ENCODE data around the gene GRHL1. TPM values are rescaled to one million over a fixed set of nuclear protein-coding genes. Genes with fewer than 3 reads are reported as not detected.

Gene GRHL1
- total and polyA plus RNA-seq, 7 experiments from 2014 or later: 0.19 to 1.3 (median 0.48) TPM; not detected in 1

- Histone ChIP-seq H3K27me3 (ENCODE audit: control insufficient read depth in 2 of 2, insufficient read depth in 2 of 2, low read length in 2 of 2) (no peaks in the 10 kb centered on the region), H3K4me1 (ENCODE audit: control insufficient read depth in 2 of 2, insufficient read depth in 2 of 2, low read length in 2 of 2) (no peaks in the 10 kb centered on the region), H3K27ac (ENCODE audit: low read depth, low read length) (no peak overlapping the region), H3K9me3 (ENCODE audit: control insufficient read depth in 2 of 3, low read length in 3 of 3) (no peaks in the 10 kb centered on the region), H3K36me3 (ENCODE audit: control insufficient read depth in 2 of 3, insufficient read depth in 3 of 3, low read length in 3 of 3) (no peaks in the 10 kb centered on the region), H3K4me3 (ENCODE audit: low read length) (no peak overlapping the region)
- no peak for DNase-seq
- no peak for ATAC-seq
- H3K4me1 Mint-ChIP-seq: peaks cover 3 to 24% (median 7%) of the 10 kb centered on the region in 7 donors
- ChIA-PET CTCF (no interaction called here), POLR2A (interaction anchor here (0.7 kb wide), 1 partner anchor 9 kb away, joined by 4 read pairs; no protein-coding TSS in a partner anchor)
- H3K27ac Mint-ChIP-seq: no peak overlapping the region
- H3K27me3 Mint-ChIP-seq: peaks cover 0 to 13% (median 9%) of the 10 kb centered on the region in 5 donors
- H3K36me3 Mint-ChIP-seq: peaks cover 0 to 4% (median 0%) of the 10 kb centered on the region in 5 donors
- intact Hi-C loops (cut with micrococcal nuclease): no loop called here
- no peak overlapping the region for H3K4me3 Mint-ChIP-seq
- peaks cover 0 to 3% (median 0%) of the 10 kb centered on the region in 11 donors for H3K9me3 Mint-ChIP-seq
Measured at GRCh38 chr2:9975328-9975727, 23.8 kb downstream of the GRHL1 start.

DNA sequence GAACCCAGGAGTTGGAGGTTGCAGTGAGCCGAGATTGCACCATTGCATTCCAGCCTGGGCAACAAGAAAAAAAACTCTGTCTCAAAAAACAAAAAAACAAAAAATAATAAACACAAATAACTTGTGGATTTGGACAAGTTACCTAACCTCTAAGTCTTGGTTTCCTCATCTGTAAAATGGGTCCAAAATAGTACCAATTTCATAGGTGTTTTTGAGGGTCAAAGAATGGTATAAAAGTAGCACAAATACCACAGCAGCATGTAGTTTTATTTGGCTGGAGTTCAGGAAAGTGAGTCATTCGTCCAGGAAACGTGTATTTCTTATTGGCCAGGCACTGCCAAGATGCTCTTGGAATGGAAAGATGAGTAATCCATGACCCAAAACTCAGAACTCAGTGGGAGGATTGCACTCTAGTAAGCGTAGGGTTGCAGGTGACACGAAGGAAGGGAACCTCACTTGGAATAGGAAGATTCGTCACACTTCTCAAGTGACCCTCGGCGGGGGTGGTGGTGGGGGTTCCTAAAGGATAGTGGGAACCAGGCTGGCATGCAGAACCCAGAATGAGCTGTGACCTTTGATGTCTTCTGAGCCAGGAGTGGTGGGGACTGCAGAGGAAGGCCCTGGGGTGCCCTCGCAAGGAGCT is 24.4 kb downstream of the GRHL1 start:
- H3K36me3 Mint-ChIP-seq: peaks cover 0 to 4% (median 0%) of the 10 kb centered on the region in 5 donors
- Histone ChIP-seq H3K27ac (ENCODE audit: low read depth, low read length) (no peak overlapping the region), H3K9me3 (ENCODE audit: control insufficient read depth in 2 of 3, low read length in 3 of 3) (no peaks in the 10 kb centered on the region), H3K4me1 (ENCODE audit: control insufficient read depth in 2 of 2, insufficient read depth in 2 of 2, low read length in 2 of 2) (no peaks in the 10 kb centered on the region), H3K36me3 (ENCODE audit: control insufficient read depth in 2 of 3, insufficient read depth in 3 of 3, low read length in 3 of 3) (no peaks in the 10 kb centered on the region), H3K4me3 (ENCODE audit: low read length) (no peak overlapping the region), H3K27me3 (ENCODE audit: control insufficient read depth in 2 of 2, insufficient read depth in 2 of 2, low read length in 2 of 2) (no peaks in the 10 kb centered on the region)
- ChIA-PET CTCF (interaction anchor here (1.0 kb wide), 1 partner anchor 10 kb away, joined by 3 read pairs; no protein-coding TSS in a partner anchor), POLR2A (no interaction called here)
- intact Hi-C loops (cut with micrococcal nuclease): no loop called here
- peaks cover 0 to 19% (median 9%) of the 10 kb centered on the region in 5 donors for H3K27me3 Mint-ChIP-seq
- peak in 1 of 9 donors; percentile 55 for DNase-seq
- H3K27ac Mint-ChIP-seq: no peak overlapping the region
- H3K4me3 Mint-ChIP-seq: no peak overlapping the region
- H3K4me1 Mint-ChIP-seq: peaks cover 5 to 28% (median 11%) of the 10 kb centered on the region in 7 donors
- peaks cover 0 to 3% (median 0%) of the 10 kb centered on the region in 11 donors for H3K9me3 Mint-ChIP-seq
- no peak for ATAC-seq

- H3K27me3 Mint-ChIP-seq: peaks cover 0 to 23% (median 15%) of the 10 kb centered on the region in 5 donors
- peak overlapping the region in 4 of 9 donors; percentile 15 to 52 (median 20) for H3K27ac Mint-ChIP-seq
- Histone ChIP-seq H3K4me1 (ENCODE audit: control insufficient read depth in 2 of 2, insufficient read depth in 2 of 2, low read length in 2 of 2) (no peaks in the 10 kb centered on the region), H3K9me3 (ENCODE audit: control insufficient read depth in 2 of 3, low read length in 3 of 3) (no peaks in the 10 kb centered on the region), H3K27me3 (ENCODE audit: control insufficient read depth in 2 of 2, insufficient read depth in 2 of 2, low read length in 2 of 2) (no peaks in the 10 kb centered on the region), H3K4me3 (ENCODE audit: low read length) (no peak overlapping the region), H3K36me3 (ENCODE audit: control insufficient read depth in 2 of 3, insufficient read depth in 3 of 3, low read length in 3 of 3) (no peaks in the 10 kb centered on the region), H3K27ac (ENCODE audit: low read depth, low read length) (no peak overlapping the region)
- peak in 4 of 9 donors; percentile 10 to 25 (median 15) for DNase-seq
- ChIA-PET POLR2A (interaction anchor here (0.6 kb wide), 1 partner anchor 10 kb away, joined by 3 read pairs; no protein-coding TSS in a partner anchor), CTCF (interaction anchor here (0.6 to 1.2 kb wide), 3 partner anchors 68 to 1419 kb away, joined by 3 read pairs; no protein-coding TSS in a partner anchor)
- intact Hi-C loops (cut with micrococcal nuclease): loop anchor here in 1 of 2 donors (5.0 kb wide), 2 partner anchors 292 to 687 kb away; no protein-coding TSS in a partner anchor
- ATAC-seq: no peak
- H3K36me3 Mint-ChIP-seq: peaks cover 0 to 4% (median 0%) of the 10 kb centered on the region in 5 donors
- peak overlapping the region; percentile 21 to 65 (median 51) for H3K4me3 Mint-ChIP-seq
- peaks cover 10 to 21% (median 17%) of the 10 kb centered on the region in 7 donors for H3K4me1 Mint-ChIP-seq
- peaks cover 0 to 3% (median 0%) of the 10 kb centered on the region in 11 donors for H3K9me3 Mint-ChIP-seq
Measured at GRCh38 chr2:9979977-9980376, 28.5 kb downstream of the GRHL1 start.

- Mint-ChIP-seq H3K9me3 (peaks cover 0 to 3% (median 0%) of the 10 kb centered on the region in 11 donors), H3K4me1 (peaks cover 10 to 21% (median 17%) of the 10 kb centered on the region in 7 donors), H3K27me3 (peaks cover 0 to 23% (median 15%) of the 10 kb centered on the region in 5 donors), H3K36me3 (peaks cover 0 to 4% (median 0%) of the 10 kb centered on the region in 5 donors), H3K27ac (no peak overlapping the region), H3K4me3 (peak overlapping the region in 1 of 10 donors; percentile 44)
- ChIA-PET CTCF (interaction anchor here (1.2 kb wide), 1 partner anchor 165 kb away, joined by 3 read pairs; no protein-coding TSS in a partner anchor), POLR2A (no interaction called here)
- no peak overlapping the region for H3K27ac ChIP-seq (ENCODE audit: low read depth, low read length)
- no peaks in the 10 kb centered on the region for H3K36me3 ChIP-seq (ENCODE audit: control insufficient read depth in 2 of 3, insufficient read depth in 3 of 3, low read length in 3 of 3)
- ATAC-seq (no peak), DNase-seq (no peak)
- no peaks in the 10 kb centered on the region for H3K4me1 ChIP-seq (ENCODE audit: control insufficient read depth in 2 of 2, insufficient read depth in 2 of 2, low read length in 2 of 2)
- no peak overlapping the region for H3K4me3 ChIP-seq (ENCODE audit: low read length)
- H3K9me3 ChIP-seq (ENCODE audit: control insufficient read depth in 2 of 3, low read length in 3 of 3): no peaks in the 10 kb centered on the region
- H3K27me3 ChIP-seq (ENCODE audit: control insufficient read depth in 2 of 2, insufficient read depth in 2 of 2, low read length in 2 of 2): no peaks in the 10 kb centered on the region
- intact Hi-C loops (cut with micrococcal nuclease): loop anchor here in 1 of 2 donors (5.0 kb wide), 2 partner anchors 292 to 687 kb away; no protein-coding TSS in a partner anchor
Measured at GRCh38 chr2:9980520-9980919, 29.0 kb downstream of the GRHL1 start.

DNA sequence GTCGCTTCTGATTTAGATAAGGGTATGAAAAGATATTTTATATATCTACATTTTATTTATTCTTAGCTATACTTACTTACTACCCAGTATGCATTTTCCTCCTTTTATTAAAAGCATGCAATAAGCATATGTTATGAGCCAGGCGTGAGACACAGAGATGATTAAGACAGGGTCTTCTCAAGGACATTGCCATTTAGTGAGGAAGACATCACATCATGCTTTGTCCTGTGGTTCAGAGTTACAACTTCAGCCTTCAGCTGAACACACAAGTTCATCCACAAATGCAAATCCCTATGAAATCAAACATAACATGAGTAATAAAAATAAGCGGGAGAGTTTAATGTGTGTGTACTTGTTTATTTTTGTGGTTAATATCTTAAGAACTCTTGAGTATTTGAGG is 30.2 kb downstream of the GRHL1 start:
- ChIA-PET CTCF (interaction anchor here (1.0 to 1.2 kb wide), 2 partner anchors 66 to 68 kb away, joined by 4 read pairs; no protein-coding TSS in a partner anchor), POLR2A (no interaction called here)
- Mint-ChIP-seq H3K27ac (no peak overlapping the region), H3K4me1 (peaks cover 10 to 18% (median 16%) of the 10 kb centered on the region in 7 donors), H3K4me3 (no peak overlapping the region), H3K27me3 (peaks cover 0 to 23% (median 12%) of the 10 kb centered on the region in 5 donors), H3K9me3 (peaks cover 0 to 3% (median 0%) of the 10 kb centered on the region in 11 donors), H3K36me3 (peaks cover 0 to 4% (median 0%) of the 10 kb centered on the region in 5 donors)
- DNase-seq: no peak
- Histone ChIP-seq H3K9me3 (ENCODE audit: control insufficient read depth in 2 of 3, low read length in 3 of 3) (no peaks in the 10 kb centered on the region), H3K36me3 (ENCODE audit: control insufficient read depth in 2 of 3, insufficient read depth in 3 of 3, low read length in 3 of 3) (no peaks in the 10 kb centered on the region), H3K27ac (ENCODE audit: low read depth, low read length) (no peak overlapping the region), H3K4me1 (ENCODE audit: control insufficient read depth in 2 of 2, insufficient read depth in 2 of 2, low read length in 2 of 2) (no peaks in the 10 kb centered on the region), H3K4me3 (ENCODE audit: low read length) (no peak overlapping the region), H3K27me3 (ENCODE audit: control insufficient read depth in 2 of 2, insufficient read depth in 2 of 2, low read length in 2 of 2) (no peaks in the 10 kb centered on the region)
- intact Hi-C loops (cut with micrococcal nuclease): loop anchor here in 1 of 2 donors (5.0 kb wide), 2 partner anchors 291 to 686 kb away; no protein-coding TSS in a partner anchor
- ATAC-seq: no peak

GRCh38 chr2:9982248-9982647 is 30.8 kb downstream of the GRHL1 start:
- POLR2A ChIA-PET: no interaction called here
- no peak overlapping the region for H3K4me3 ChIP-seq (ENCODE audit: low read length)

More at GRCh38 chr2:9982248-9982647, 30.8 kb downstream of the GRHL1 start:
- Histone ChIP-seq H3K36me3 (ENCODE audit: control insufficient read depth in 2 of 3, insufficient read depth in 3 of 3, low read length in 3 of 3) (no peaks in the 10 kb centered on the region), H3K27me3 (ENCODE audit: control insufficient read depth in 2 of 2, insufficient read depth in 2 of 2, low read length in 2 of 2) (no peaks in the 10 kb centered on the region), H3K4me1 (ENCODE audit: control insufficient read depth in 2 of 2, insufficient read depth in 2 of 2, low read length in 2 of 2) (no peaks in the 10 kb centered on the region), H3K27ac (ENCODE audit: low read depth, low read length) (no peak overlapping the region), H3K9me3 (ENCODE audit: control insufficient read depth in 2 of 3, low read length in 3 of 3) (no peaks in the 10 kb centered on the region)
- peaks cover 0 to 23% (median 12%) of the 10 kb centered on the region in 5 donors for H3K27me3 Mint-ChIP-seq
- ATAC-seq (no peak), DNase-seq (no peak)
- intact Hi-C loops (cut with micrococcal nuclease): loop anchor here in 1 of 2 donors (5.0 kb wide), 2 partner anchors 290 to 685 kb away; no protein-coding TSS in a partner anchor
- peaks cover 0 to 4% (median 0%) of the 10 kb centered on the region in 5 donors for H3K36me3 Mint-ChIP-seq
- H3K4me3 Mint-ChIP-seq: no peak overlapping the region
- CTCF ChIA-PET: interaction anchor here (1.2 to 6.5 kb wide), 2 partner anchors 67 to 68 kb away, joined by 4 to 153 read pairs; no protein-coding TSS in a partner anchor
- peaks cover 10 to 18% (median 16%) of the 10 kb centered on the region in 7 donors for H3K4me1 Mint-ChIP-seq
- peaks cover 0 to 3% (median 0%) of the 10 kb centered on the region in 11 donors for H3K9me3 Mint-ChIP-seq
- H3K27ac Mint-ChIP-seq: peak overlapping the region in 1 of 9 donors; percentile 38

Data from naive thymus-derived CD4-positive, alpha-beta T cell (primary cell).